ENCODE measurements around the gene LGR4. TPM values are rescaled to one million over a fixed set of nuclear protein-coding genes. Genes with fewer than 3 reads are reported as not detected.

Gene LGR4
- total RNA-seq, 1 donor from 2014 or later = 154 TPM

DNA sequence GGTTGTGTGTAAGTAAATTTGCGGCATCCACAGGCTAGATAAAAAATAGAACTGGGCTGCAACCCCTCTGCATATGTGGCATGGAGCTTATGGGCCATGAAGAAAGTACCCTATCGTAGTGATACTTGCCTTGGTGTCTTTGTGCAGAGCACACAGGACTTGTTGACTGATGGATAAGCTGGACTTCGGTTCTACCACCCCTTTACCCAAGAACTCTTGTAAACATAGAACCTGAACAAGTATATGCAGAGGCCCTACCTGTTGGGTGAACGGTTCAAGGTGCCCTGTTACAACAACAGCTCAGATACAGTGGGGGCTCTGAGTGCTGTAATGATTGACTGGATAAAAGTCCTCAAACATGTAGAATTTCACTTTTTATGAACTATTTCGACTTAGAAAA, 3.0 kb upstream of the LGR4 start:
- Mint-ChIP-seq H3K4me1 (ENCODE audit: low read depth) (peaks cover 3% of the 10 kb centered on the region), H3K9me3 (ENCODE audit: low read depth) (no peaks in the 10 kb centered on the region), H3K27ac (peak overlapping the region; percentile 13), H3K4me3 (ENCODE audit: low read depth) (no peak overlapping the region), H3K27me3 (no peaks in the 10 kb centered on the region), H3K36me3 (ENCODE audit: insufficient read depth) (no peaks in the 10 kb centered on the region)
- TF ChIP-seq, protein P1, sequence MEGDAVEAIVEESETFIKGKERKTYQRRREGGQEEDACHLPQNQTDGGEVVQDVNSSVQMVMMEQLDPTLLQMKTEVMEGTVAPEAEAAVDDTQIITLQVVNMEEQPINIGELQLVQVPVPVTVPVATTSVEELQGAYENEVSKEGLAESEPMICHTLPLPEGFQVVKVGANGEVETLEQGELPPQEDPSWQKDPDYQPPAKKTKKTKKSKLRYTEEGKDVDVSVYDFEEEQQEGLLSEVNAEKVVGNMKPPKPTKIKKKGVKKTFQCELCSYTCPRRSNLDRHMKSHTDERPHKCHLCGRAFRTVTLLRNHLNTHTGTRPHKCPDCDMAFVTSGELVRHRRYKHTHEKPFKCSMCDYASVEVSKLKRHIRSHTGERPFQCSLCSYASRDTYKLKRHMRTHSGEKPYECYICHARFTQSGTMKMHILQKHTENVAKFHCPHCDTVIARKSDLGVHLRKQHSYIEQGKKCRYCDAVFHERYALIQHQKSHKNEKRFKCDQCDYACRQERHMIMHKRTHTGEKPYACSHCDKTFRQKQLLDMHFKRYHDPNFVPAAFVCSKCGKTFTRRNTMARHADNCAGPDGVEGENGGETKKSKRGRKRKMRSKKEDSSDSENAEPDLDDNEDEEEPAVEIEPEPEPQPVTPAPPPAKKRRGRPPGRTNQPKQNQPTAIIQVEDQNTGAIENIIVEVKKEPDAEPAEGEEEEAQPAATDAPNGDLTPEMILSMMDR (IDR thresholded peaks at IDR 0.05; ENCODE audit: unreplicated experiment) = no peak
- DNase-seq (ENCODE audit: low spot score, unreplicated experiment) = no peak

DNA sequence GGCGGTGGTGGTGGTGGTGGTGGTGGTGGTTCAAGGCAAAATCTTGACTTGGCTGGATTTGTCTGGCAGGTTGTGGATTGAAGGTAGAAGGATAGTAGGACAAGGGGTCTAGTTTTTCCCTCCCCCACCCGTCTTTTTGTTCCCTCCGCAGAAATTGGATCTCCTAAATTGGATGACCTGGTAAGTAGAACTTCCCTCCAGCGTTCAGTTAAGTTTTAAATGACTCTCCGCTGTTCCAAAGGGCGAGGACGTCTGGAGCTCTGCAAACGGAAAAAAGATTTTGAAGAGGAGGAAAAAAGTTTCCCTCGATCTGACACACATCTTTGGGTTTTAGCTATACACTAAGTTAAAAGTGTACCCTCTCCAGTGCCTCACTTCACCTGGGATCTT, 422 bp upstream of the LGR4 start:
- H3K36me3 Mint-ChIP-seq (ENCODE audit: insufficient read depth) = no peaks in the 10 kb centered on the region
- H3K4me3 Mint-ChIP-seq (ENCODE audit: low read depth) = peak overlapping the region; percentile 99
- TF ChIP-seq, protein P1 (IDR thresholded peaks at IDR 0.05; ENCODE audit: unreplicated experiment) = no peak
- peak overlapping the region; percentile 54 for H3K27ac Mint-ChIP-seq
- H3K4me1 Mint-ChIP-seq (ENCODE audit: low read depth) = peaks cover 29% of the 10 kb centered on the region
- no peak for DNase-seq (ENCODE audit: low spot score, unreplicated experiment)
- no peaks in the 10 kb centered on the region for H3K27me3 Mint-ChIP-seq
- H3K9me3 Mint-ChIP-seq (ENCODE audit: low read depth) = no peaks in the 10 kb centered on the region

DNA sequence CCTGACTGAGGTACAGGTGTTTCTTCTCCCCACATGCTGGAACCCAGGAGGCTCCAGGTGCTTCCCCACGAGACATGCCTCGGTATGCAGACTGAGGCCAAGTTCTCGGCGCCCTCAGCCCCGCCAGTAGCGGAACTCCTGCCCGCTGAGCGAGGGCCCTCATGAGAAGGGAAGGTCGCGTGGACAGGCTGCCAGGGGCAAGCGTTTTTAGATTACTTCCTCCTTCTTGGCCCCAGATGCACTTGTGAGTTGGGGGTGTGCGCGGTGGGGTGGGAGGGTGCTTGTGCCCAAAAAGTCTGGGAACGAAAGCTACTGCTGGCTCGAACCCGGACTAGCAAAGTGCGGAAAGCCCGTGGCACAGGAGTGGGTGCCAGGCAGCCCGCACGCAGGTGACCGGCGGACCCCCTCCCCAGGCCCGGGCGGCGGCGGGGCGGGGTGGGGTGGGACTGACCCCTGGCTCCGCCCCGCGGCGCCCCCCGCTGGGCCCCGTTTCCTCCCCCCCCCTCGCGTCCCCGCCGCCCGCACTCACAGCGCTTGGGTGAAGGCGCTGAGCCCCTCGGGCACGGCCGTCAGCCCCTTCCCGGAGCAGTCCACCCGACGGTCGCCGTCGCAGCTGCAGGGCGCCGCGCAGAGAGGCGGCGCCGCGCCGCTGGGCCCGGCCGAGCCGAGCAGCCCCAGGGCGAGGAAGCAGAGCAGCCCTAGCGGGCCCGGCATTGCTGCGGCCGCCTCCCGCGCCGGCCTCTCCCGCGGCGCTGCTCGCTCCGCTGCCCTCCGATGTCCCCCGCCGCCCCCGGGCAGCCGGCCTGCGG, 797 bp downstream of the LGR4 start:
- H3K27me3 Mint-ChIP-seq = no peaks in the 10 kb centered on the region
- H3K36me3 Mint-ChIP-seq (ENCODE audit: insufficient read depth) = peaks cover 3% of the 10 kb centered on the region
- peaks cover 36% of the 10 kb centered on the region for H3K4me1 Mint-ChIP-seq (ENCODE audit: low read depth)
- no peaks in the 10 kb centered on the region for H3K9me3 Mint-ChIP-seq (ENCODE audit: low read depth)
- H3K27ac Mint-ChIP-seq = peak overlapping the region; percentile 89
- peak overlapping the region; percentile 99 for H3K4me3 Mint-ChIP-seq (ENCODE audit: low read depth)
- TF ChIP-seq, protein P1 (IDR thresholded peaks at IDR 0.05; ENCODE audit: unreplicated experiment) = no peak
- DNase-seq (ENCODE audit: low spot score, unreplicated experiment) = peak; percentile 41

DNA sequence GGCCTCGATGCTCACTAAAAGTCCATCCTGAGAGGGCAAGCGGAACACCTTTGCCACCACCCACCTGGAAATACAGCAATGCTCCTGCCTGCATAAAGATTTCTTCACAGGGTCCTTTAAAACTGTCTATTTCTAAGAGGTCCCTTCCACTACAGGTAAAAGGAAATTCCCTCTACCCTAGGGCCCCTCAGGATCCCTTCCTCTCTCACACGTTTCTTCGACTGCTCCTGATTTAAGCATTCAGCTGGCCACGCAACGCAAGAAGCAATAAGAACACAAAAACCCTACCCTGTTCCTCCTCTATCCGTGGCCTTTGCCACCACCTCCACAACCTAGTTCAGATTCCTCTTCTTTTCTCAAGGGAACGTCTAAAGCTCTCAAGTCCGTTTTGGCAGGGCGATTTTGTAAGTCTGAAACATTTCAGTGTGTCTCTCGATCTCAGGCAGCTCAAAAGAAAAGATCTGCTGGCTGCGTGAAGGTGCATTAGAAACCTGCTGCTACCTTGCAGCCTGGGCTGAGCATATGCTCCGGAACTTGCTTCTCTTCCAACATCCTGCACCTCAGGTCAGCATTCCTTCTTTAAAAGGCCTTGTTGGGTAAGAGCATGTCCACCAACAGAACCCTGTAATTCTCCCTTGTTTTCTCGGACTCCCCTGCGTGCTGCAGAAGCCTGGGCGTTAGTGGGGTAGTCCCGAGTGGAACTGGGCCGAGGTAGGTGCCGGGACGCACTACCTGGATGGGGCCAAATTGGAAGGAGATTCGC, 1.6 kb downstream of the LGR4 start:
- H3K36me3 Mint-ChIP-seq (ENCODE audit: insufficient read depth) = peaks cover 6% of the 10 kb centered on the region
- no peaks in the 10 kb centered on the region for H3K27me3 Mint-ChIP-seq
- TF ChIP-seq, protein P1 (IDR thresholded peaks at IDR 0.05; ENCODE audit: unreplicated experiment) = no peak
- H3K9me3 Mint-ChIP-seq (ENCODE audit: low read depth) = no peaks in the 10 kb centered on the region
- peak overlapping the region; percentile 84 for H3K4me3 Mint-ChIP-seq (ENCODE audit: low read depth)
- no peak for DNase-seq (ENCODE audit: low spot score, unreplicated experiment)
- peak overlapping the region; percentile 89 for H3K27ac Mint-ChIP-seq
- peaks cover 42% of the 10 kb centered on the region for H3K4me1 Mint-ChIP-seq (ENCODE audit: low read depth)

DNA sequence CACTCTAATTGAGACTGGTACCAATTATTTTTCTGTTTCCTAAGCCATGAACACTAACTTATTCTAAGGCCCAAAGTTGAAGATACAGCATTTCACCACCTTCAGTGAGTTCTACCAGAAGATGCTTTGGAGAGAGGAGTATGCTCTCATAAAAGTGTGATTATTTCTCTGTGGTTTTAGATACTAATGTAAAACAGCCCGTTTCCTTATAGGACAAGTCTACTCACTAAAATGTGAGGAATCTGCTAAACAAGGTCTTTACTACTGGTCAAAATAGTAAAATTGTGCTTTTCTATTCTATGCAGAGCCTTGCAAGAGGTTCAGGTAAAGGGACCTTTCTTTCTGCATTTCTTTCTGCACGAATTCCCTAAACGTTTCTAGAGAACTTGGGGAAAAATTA, 2.4 kb downstream of the LGR4 start:
- no peaks in the 10 kb centered on the region for H3K27me3 Mint-ChIP-seq
- no peaks in the 10 kb centered on the region for H3K9me3 Mint-ChIP-seq (ENCODE audit: low read depth)
- H3K27ac Mint-ChIP-seq = peak overlapping the region; percentile 93
- TF ChIP-seq, protein P1 (IDR thresholded peaks at IDR 0.05; ENCODE audit: unreplicated experiment) = no peak
- DNase-seq (ENCODE audit: low spot score, unreplicated experiment) = no peak
- peak overlapping the region; percentile 84 for H3K4me3 Mint-ChIP-seq (ENCODE audit: low read depth)
- peaks cover 50% of the 10 kb centered on the region for H3K4me1 Mint-ChIP-seq (ENCODE audit: low read depth)
- peaks cover 6% of the 10 kb centered on the region for H3K36me3 Mint-ChIP-seq (ENCODE audit: insufficient read depth)
